ENCODE measurements around the gene NELL1.

DNA sequence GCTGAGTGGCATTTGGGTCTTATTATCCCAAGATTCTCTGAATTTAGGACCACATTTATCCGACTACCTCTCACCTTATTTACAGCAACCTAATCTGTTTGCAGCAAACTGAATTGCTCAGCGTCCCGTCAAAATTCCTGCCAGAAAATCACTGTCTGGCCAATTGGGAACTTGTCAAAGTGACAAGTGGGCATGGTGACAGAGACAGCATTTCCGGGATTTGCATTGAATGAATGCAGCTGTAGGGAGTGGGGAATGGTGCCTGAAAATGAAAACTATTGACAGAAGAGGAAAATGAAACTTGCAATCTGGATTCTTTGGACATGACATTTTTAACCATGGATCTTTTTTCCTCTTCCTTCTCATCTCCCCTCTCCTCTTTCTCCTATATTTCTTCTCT lies 113.8 kb downstream of the NELL1 start:
- TF ChIP-seq JUN (IDR thresholded peaks at IDR 0.05; ENCODE audit: borderline replicate concordance, insufficient read depth, insufficient read length, low read depth) (no peak), POLR2A (IDR thresholded peaks at IDR 0.05; ENCODE audit: low read depth, low read length) (no peak), GATA2 (IDR thresholded peaks at IDR 0.05; ENCODE audit: insufficient read depth, insufficient read length, low read depth, low read length) (no peak), MYC (IDR thresholded peaks at IDR 0.05; ENCODE audit: low read depth, low read length) (no peak)
- TF ChIP-seq, protein P1, sequence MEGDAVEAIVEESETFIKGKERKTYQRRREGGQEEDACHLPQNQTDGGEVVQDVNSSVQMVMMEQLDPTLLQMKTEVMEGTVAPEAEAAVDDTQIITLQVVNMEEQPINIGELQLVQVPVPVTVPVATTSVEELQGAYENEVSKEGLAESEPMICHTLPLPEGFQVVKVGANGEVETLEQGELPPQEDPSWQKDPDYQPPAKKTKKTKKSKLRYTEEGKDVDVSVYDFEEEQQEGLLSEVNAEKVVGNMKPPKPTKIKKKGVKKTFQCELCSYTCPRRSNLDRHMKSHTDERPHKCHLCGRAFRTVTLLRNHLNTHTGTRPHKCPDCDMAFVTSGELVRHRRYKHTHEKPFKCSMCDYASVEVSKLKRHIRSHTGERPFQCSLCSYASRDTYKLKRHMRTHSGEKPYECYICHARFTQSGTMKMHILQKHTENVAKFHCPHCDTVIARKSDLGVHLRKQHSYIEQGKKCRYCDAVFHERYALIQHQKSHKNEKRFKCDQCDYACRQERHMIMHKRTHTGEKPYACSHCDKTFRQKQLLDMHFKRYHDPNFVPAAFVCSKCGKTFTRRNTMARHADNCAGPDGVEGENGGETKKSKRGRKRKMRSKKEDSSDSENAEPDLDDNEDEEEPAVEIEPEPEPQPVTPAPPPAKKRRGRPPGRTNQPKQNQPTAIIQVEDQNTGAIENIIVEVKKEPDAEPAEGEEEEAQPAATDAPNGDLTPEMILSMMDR (IDR thresholded peaks at IDR 0.05; ENCODE audit: extremely low read depth in 1 of 2, insufficient read depth in 1 of 2, low read depth in 1 of 2, low read length in 2 of 2) = no peak

Measured in endothelial cell of umbilical vein (primary cell).